H1 (cell line): ENCODE data around the gene CAVIN1. TPM values are rescaled to one million over a fixed set of nuclear protein-coding genes. Genes with fewer than 3 reads are reported as not detected.

Source experiments
- NRF1 ChIP-seq: IDR thresholded peaks from 2 replicates; pipeline ENCODE4 v1.6.1; 2011; ENCODE audit warnings: mild to moderate bottlenecking, low read depth, low read length, improper control_type of control experiment
- POLR2AphosphoS5 ChIP-seq: IDR thresholded peaks from 2 replicates; pipeline ENCODE4 v1.6.1; 2011; ENCODE audit warnings: low read depth, low read length
- POU5F1 ChIP-seq: IDR thresholded peaks from 2 replicates; pipeline ENCODE4 v1.6.1; 2011; ENCODE audit warnings: low read depth, mild to moderate bottlenecking, low read length, moderate library complexity
- TCF12 ChIP-seq: IDR thresholded peaks from 2 replicates; pipeline ENCODE4 v1.6.1; 2011; ENCODE audit warnings: low read depth, mild to moderate bottlenecking, low read length
- polyA plus RNA-seq, 7 experiments: library from polyadenylated mRNA; depleted of rRNA in 3 of 7; stranded (reverse) in 5 of 7; unstranded in 2 of 7; fragments of >200 nt in 5 of 7; fragments of 200-250 nt in 2 of 7; gene quantifications; 1 replicate in 5 of 7; 2 replicates in 1 of 7; 4 replicates in 1 of 7; pipeline versions ENCODE4 v1.2.1 to v1.2.3, GENCODE V29; 2011 to 2013; ENCODE audit warnings: missing spikeins in 2 of 7, mixed read lengths in 2 of 7
- total RNA-seq: library from RNA; stranded (reverse); fragmentation: NEBNext Ultra II Directional; extraction: Animal tissue kit (Norgen Biotek cat#: 25700); gene quantifications from 2 replicates; pipeline ENCODE4 v1.2.1, GENCODE V29; 2021

Gene CAVIN1
- total and polyA plus RNA-seq, 2 of the 8 experiments (the other 6 are each of a cell fraction or from before 2014, with no cell fraction given), result 16.2 to 41.6 TPM

GRCh38 chr17:42411361-42411760 is 11.7 kb downstream of the CAVIN1 start (continued):
- TF ChIP-seq POLR2AphosphoS5 (no peak), NRF1 (no peak), POU5F1 (no peak), TCF12 (no peak)
